Activated CD8-positive, alpha-beta T cell treated with anti-CD3 and anti-CD28 coated beads for 36 hours (primary cell): Measurements from ENCODE around the gene SEZ6L. TPM values are rescaled to one million over a fixed set of nuclear protein-coding genes. Genes with fewer than 3 reads are reported as not detected.

Source experiments
- ATAC-seq: fragments of 200-7000 bp; cut with Tn5 transposase; one replicate; pipeline ENCODE4 v1.10.0; 2021; ENCODE audit warnings: mild to moderate bottlenecking, moderate library complexity
- CTCF ChIA-PET: fragments of 350-600 bp; sonication (Branson Sonifier 250); formaldehyde crosslinking; loops from one replicate; lab custom pipeline; 2021; ENCODE audit warnings: antibody characterized with exemption; lab: Charles Lee
- POLR2A ChIA-PET: fragments of 350-600 bp; sonication (Branson Sonifier 250); formaldehyde crosslinking; loops from one replicate; lab custom pipeline; 2021; ENCODE audit warnings: antibody characterized with exemption; lab: Charles Lee
- DNase-seq: peaks from one replicate; pipeline ENCODE4 v3.0.0-alpha.2; 2020
- H3K27ac Mint-ChIP-seq: one replicate; pipeline ENCODE4 v1.8.0; 2021; ENCODE audit warnings: mild to moderate bottlenecking, mixed read lengths
- H3K27me3 Mint-ChIP-seq: one replicate; pipeline ENCODE4 v1.8.0; 2021; ENCODE audit warnings: mixed read lengths
- H3K36me3 Mint-ChIP-seq: one replicate; pipeline ENCODE4 v1.8.0; 2021; ENCODE audit warnings: low read depth, mixed read lengths
- H3K4me1 Mint-ChIP-seq: one replicate; pipeline ENCODE4 v1.8.0; 2021; ENCODE audit warnings: low read depth, mixed read lengths
- H3K4me3 Mint-ChIP-seq: one replicate; pipeline ENCODE4 v1.8.0; 2021; ENCODE audit warnings: mild to moderate bottlenecking, moderate library complexity, mixed read lengths
- H3K9me3 Mint-ChIP-seq: one replicate; pipeline ENCODE4 v1.8.0; 2021; ENCODE audit warnings: mixed read lengths
- intact Hi-C: fragments of 100-400 bp; cut with micrococcal nuclease; formaldehyde crosslinking; loops from one replicate; pipeline ENCODE4 v1.10.0; 2022
- total RNA-seq, 2 experiments: library from RNA; stranded (reverse); gene quantifications; one replicate each; pipeline ENCODE4 v1.2.3, GENCODE V29; 2021
- TF ChIP-seq, protein P1 (sequence below): fragments of 200-600 bp; IDR thresholded peaks from one replicate; pipeline ENCODE4 v1.8.0; 2022; ENCODE audit warnings: antibody characterized with exemption, mild to moderate bottlenecking

SEZ6L gene
- total RNA-seq, 2 experiments from 2014 or later, result not detected

- H3K9me3 Mint-ChIP-seq, result no peaks in the 10 kb centered on the region
- CTCF ChIA-PET, result interaction anchor here (2.0 kb wide), 1 partner anchor 8 kb away, joined by 12 read pairs; no protein-coding TSS in a partner anchor
- TF ChIP-seq, protein P1, sequence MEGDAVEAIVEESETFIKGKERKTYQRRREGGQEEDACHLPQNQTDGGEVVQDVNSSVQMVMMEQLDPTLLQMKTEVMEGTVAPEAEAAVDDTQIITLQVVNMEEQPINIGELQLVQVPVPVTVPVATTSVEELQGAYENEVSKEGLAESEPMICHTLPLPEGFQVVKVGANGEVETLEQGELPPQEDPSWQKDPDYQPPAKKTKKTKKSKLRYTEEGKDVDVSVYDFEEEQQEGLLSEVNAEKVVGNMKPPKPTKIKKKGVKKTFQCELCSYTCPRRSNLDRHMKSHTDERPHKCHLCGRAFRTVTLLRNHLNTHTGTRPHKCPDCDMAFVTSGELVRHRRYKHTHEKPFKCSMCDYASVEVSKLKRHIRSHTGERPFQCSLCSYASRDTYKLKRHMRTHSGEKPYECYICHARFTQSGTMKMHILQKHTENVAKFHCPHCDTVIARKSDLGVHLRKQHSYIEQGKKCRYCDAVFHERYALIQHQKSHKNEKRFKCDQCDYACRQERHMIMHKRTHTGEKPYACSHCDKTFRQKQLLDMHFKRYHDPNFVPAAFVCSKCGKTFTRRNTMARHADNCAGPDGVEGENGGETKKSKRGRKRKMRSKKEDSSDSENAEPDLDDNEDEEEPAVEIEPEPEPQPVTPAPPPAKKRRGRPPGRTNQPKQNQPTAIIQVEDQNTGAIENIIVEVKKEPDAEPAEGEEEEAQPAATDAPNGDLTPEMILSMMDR, result no peak
- POLR2A ChIA-PET, result no interaction called here
- peaks cover 4% of the 10 kb centered on the region for H3K27me3 Mint-ChIP-seq
- intact Hi-C loops, result no loop called here
- no peak overlapping the region for H3K4me3 Mint-ChIP-seq
- no peak overlapping the region for H3K27ac Mint-ChIP-seq
- no peak for ATAC-seq
- DNase-seq, result no peak
- no peaks in the 10 kb centered on the region for H3K4me1 Mint-ChIP-seq
- no peaks in the 10 kb centered on the region for H3K36me3 Mint-ChIP-seq
Measured at GRCh38 chr22:26322179-26322905, 153.1 kb downstream of the SEZ6L start.

GRCh38 chr22:26323013-26323412 lies 153.8 kb downstream of the SEZ6L start:
- Mint-ChIP-seq H3K36me3 (no peaks in the 10 kb centered on the region), H3K9me3 (no peaks in the 10 kb centered on the region), H3K4me1 (no peaks in the 10 kb centered on the region), H3K4me3 (no peak overlapping the region), H3K27me3 (peaks cover 7% of the 10 kb centered on the region), H3K27ac (no peak overlapping the region)
- TF ChIP-seq, protein P1, result no peak
- DNase-seq, result no peak
- POLR2A ChIA-PET, result no interaction called here
- CTCF ChIA-PET, result interaction anchor here (1.6 kb wide), 1 partner anchor 550 kb away, joined by 4 read pairs; no protein-coding TSS in a partner anchor
- ATAC-seq, result no peak
- intact Hi-C loops, result no loop called here

- ChIA-PET CTCF (interaction anchor here (1.6 kb wide), 1 partner anchor 551 kb away, joined by 4 read pairs; no protein-coding TSS in a partner anchor), POLR2A (no interaction called here)
- TF ChIP-seq, protein P1, result no peak
- H3K9me3 Mint-ChIP-seq, result no peaks in the 10 kb centered on the region
- H3K27me3 Mint-ChIP-seq, result peaks cover 7% of the 10 kb centered on the region
- ATAC-seq, result no peak
- intact Hi-C loops, result no loop called here
- H3K36me3 Mint-ChIP-seq, result no peaks in the 10 kb centered on the region
- no peak for DNase-seq
- H3K4me1 Mint-ChIP-seq, result no peaks in the 10 kb centered on the region
- no peak overlapping the region for H3K4me3 Mint-ChIP-seq
- no peak overlapping the region for H3K27ac Mint-ChIP-seq
Measured at GRCh38 chr22:26324150-26324549, 154.9 kb downstream of the SEZ6L start.

- Mint-ChIP-seq H3K27ac (no peak overlapping the region), H3K27me3 (peaks cover 7% of the 10 kb centered on the region), H3K4me3 (no peak overlapping the region), H3K4me1 (no peaks in the 10 kb centered on the region), H3K9me3 (no peaks in the 10 kb centered on the region), H3K36me3 (no peaks in the 10 kb centered on the region)
- POLR2A ChIA-PET, result interaction anchor here (0.6 kb wide), 1 partner anchor 1024 kb away, joined by 3 read pairs; no protein-coding TSS in a partner anchor
- TF ChIP-seq, protein P1, result no peak
- ATAC-seq (no peak), DNase-seq (no peak)
- intact Hi-C loops, result no loop called here
- CTCF ChIA-PET, result interaction anchor here (0.7 to 1.6 kb wide), 3 partner anchors 41 to 154 kb away, joined by 3 read pairs; no protein-coding TSS in a partner anchor
Measured at GRCh38 chr22:26325641-26326040, 156.4 kb downstream of the SEZ6L start.

DNA sequence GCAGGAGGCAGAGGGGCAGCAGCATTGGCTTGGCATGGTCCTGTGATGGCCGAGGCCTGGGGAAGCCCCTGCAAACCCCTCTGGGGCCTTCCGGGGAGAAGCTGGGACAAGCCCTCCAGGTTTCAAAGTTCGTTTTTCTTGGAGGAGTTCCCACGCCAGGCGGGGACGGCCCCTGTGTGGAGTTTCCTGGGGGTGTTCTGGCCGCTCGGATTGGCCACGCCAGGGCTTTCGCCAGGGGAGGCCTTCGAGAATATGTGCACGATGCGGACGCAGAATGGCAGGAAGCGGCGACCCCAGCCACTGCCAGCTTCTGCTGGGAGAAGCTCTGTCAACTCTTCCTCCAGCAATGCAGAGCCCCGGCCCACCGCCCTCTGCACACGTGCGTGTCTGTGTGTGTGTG lies 157.5 kb downstream of the SEZ6L start:
- CTCF ChIA-PET, result interaction anchor here (1.6 kb wide), 1 partner anchor 155 kb away, joined by 3 read pairs; no protein-coding TSS in a partner anchor
- POLR2A ChIA-PET, result no interaction called here
- TF ChIP-seq, protein P1, result no peak
- ATAC-seq, result no peak
- DNase-seq, result no peak
- H3K27me3 Mint-ChIP-seq, result peaks cover 10% of the 10 kb centered on the region
- no peaks in the 10 kb centered on the region for H3K9me3 Mint-ChIP-seq
- no peak overlapping the region for H3K4me3 Mint-ChIP-seq
- H3K36me3 Mint-ChIP-seq, result no peaks in the 10 kb centered on the region
- intact Hi-C loops, result no loop called here
- H3K27ac Mint-ChIP-seq, result no peak overlapping the region
- H3K4me1 Mint-ChIP-seq, result no peaks in the 10 kb centered on the region
